Ovary (tissue), 9 donors: ENCODE results near the gene GRM8. TPM values are rescaled to one million over a fixed set of nuclear protein-coding genes. Genes with fewer than 3 reads are reported as not detected.
A peak's percentile ranks its signal among the peaks of the same experiment; 100 is the strongest.

Experiments used
- DNase-seq, 5 donors: peaks; one replicate each; pipeline ENCODE4 v3.0.0-alpha.2; 2019 to 2020
- H3K27ac ChIP-seq, 2 donors: fragments of 200-600 bp; one replicate each; pipeline versions ENCODE4 v1.5.1 to v1.8.0; 2019 to 2022
- H3K27me3 ChIP-seq: fragments of 200-600 bp; one replicate; pipeline ENCODE4 v1.8.0; 2022
- H3K36me3 ChIP-seq: fragments of 200-600 bp; sonication (generic); one replicate; pipeline ENCODE4 v1.5.1; 2019
- H3K4me1 ChIP-seq: one replicate; pipeline ENCODE4 v1.8.1; 2013; ENCODE audit warnings: mild to moderate bottlenecking, moderate library complexity; ENCODE audit not compliant: insufficient read depth
- H3K4me3 ChIP-seq: fragments of 200-600 bp; sonication (generic); one replicate; pipeline ENCODE4 v1.5.1; 2017
- H3K9me3 ChIP-seq, 2 donors: fragments of 200-600 bp in 1 of 2; sonication (generic) in 1 of 2; one replicate each; pipeline versions ENCODE4 v1.5.1 to v1.8.1; 2013 to 2019; ENCODE audit warnings: mild to moderate bottlenecking in 1 of 2, moderate library complexity in 1 of 2
- CTCF ChIP-seq, 3 donors: fragments of 450-650 bp in 2 of 3; fragments of 200-600 bp in 1 of 3; IDR thresholded peaks; one replicate each; pipeline versions ENCODE4 v1.5.1 to v1.8.0; 2016 to 2022; ENCODE audit warnings: antibody characterized with exemption in 3 of 3, mild to moderate bottlenecking in 1 of 3
- EP300 ChIP-seq: sonication (generic); formaldehyde crosslinking; IDR thresholded peaks from one replicate; pipeline ENCODE4 v1.6.1; 2017; ENCODE audit warnings: antibody characterized with exemption
- POLR2A ChIP-seq: fragments of 450-650 bp; IDR thresholded peaks from one replicate; pipeline ENCODE4 v1.6.1; 2017; ENCODE audit warnings: antibody characterized with exemption, mild to moderate bottlenecking, moderate library complexity
- WGBS, 3 donors: extraction: QIAGEN DNeasy Blood & Tissue Kit in 1 of 3; methylation state at CpG; one replicate each; pipeline versions ENCODE4 v1.1.5 to v1.1.7; 2013 to 2017; 5-methylcytosine and 5-hydroxymethylcytosine counted together
- intact Hi-C, 4 donors: fragments of 100-400 bp; cut with DNase I; formaldehyde crosslinking; loops; one replicate each; pipeline versions ENCODE4 v1.11.0 to v1.15.1; 2022 to 2023
- polyA plus RNA-seq, 2 donors: library from polyadenylated mRNA; stranded (reverse); fragments of 200-250 nt in 1 of 2; fragments of 350-450 nt in 1 of 2; fragmentation: Illumina TruSeq in 1 of 2; extraction: RNeasy Lipid Tissue Mini Kit (QIAGEN cat#74804) in 1 of 2; gene quantifications; one replicate each; pipeline ENCODE4 v1.2.3, GENCODE V29; 2013 to 2014
- total RNA-seq, 7 donors: library from RNA; depleted of rRNA in 2 of 7; stranded (reverse); fragments of >200 nt in 2 of 7; fragmentation: NEBNext Ultra II Directional in 3 of 7; extraction: Animal tissue kit (Norgen Biotek cat#: 25700) in 3 of 7; gene quantifications; one replicate each; pipeline versions ENCODE4 v1.1.0 to v1.2.4, GENCODE V29; 2016 to 2023
- donor health status: DM: no; HTN: no; CAD: no; lungs with moderate emphysema.
- donor health status: DM: no; HTN: no; CAD: no.
- donor health status: Bipolar disorder and iron deficiency.
- donor health status: DM: yes; HTN: yes; CAD: no.
- donor health status: DM: no; HTN: no; CAD: no.
- donor health status: DM: yes; HTN: yes; CAD: no.

Gene GRM8
- total and polyA plus RNA-seq, 9 donors: 0.38 to 4.0 (median 1.0) TPM; not detected in 1

DNA sequence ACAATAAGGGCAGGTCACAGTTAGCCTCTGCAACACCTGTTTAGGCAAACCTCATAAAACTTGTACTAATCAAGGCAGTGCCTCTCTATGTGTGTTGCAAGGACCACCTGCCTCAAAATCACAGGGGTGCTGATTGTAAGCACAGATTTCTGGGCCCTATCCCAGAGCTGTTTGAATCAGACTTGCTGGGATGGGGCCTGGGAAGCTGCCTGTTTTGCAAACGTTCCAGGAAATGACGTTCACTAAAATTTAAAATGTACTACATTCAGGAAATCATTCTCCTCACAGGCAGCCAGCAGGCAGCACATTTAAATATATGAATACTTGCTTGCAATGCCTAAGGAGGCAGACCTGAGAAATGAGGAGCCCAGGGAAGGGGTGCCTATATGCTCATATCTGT, 4.3 kb upstream of the GRM8 start:
- H3K9me3 ChIP-seq: no peaks in the 10 kb centered on the region
- no peak overlapping the region for H3K4me3 ChIP-seq
- DNase-seq: no peak
- intact Hi-C loops: no loop called here
- H3K27ac ChIP-seq: no peak overlapping the region
- peaks cover 3% of the 10 kb centered on the region for H3K4me1 ChIP-seq
- TF ChIP-seq CTCF (IDR thresholded peaks at IDR 0.05): no peak
- no peak for TF ChIP-seq POLR2A
- TF ChIP-seq EP300: no peak
- H3K36me3 ChIP-seq: no peaks in the 10 kb centered on the region
- no peaks in the 10 kb centered on the region for H3K27me3 ChIP-seq
- WGBS, 3 donors: 15 to 27% (median 18%) methylated on average over 2 of the region's 2 CpGs

DNA sequence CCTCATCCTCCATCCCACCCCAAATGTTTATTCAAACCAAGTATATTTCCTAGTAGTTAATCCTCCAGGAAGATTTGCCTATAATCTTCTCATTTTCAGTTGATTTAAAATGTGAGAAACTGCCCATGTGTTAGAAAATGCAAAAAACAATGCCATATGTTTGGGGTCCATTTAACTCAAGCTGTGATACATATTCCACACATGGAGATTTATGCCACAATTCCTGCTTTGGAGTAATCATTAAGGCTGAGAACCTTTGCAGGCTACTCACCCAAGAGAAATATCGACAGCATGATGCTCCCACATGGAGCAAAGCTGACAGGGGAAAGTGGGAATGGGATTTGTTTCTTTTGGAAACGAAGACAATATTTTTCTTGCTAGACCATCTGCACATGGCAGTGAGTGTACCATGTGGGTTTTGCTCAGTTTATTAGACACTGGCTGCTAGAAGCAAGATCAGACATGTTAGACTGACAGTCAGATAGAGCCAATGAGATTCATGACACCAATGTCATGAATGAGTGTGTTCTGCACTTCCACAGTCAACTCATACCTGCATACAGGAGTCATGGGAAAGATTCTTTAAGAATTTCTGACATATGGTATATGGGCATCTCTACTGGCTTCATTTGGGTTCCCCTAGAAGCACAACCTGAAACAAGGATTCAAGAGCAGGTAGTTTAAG, 3.4 kb upstream of the GRM8 start:
- TF ChIP-seq CTCF (IDR thresholded peaks at IDR 0.05) (no peak), POLR2A (no peak), EP300 (no peak)
- Histone ChIP-seq H3K4me3 (no peak overlapping the region), H3K27me3 (no peaks in the 10 kb centered on the region), H3K27ac (no peak overlapping the region), H3K4me1 (peaks cover 7% of the 10 kb centered on the region), H3K36me3 (no peaks in the 10 kb centered on the region), H3K9me3 (no peaks in the 10 kb centered on the region)
- DNase-seq: no peak
- intact Hi-C loops: no loop called here
- 69 to 78% (median 71%) methylated on average over 2 of the region's 2 CpGs for WGBS, 3 donors

GRCh38 chr7:127254163-127254684, 1.5 kb upstream of the GRM8 start:
- Histone ChIP-seq H3K9me3 (no peaks in the 10 kb centered on the region), H3K36me3 (no peaks in the 10 kb centered on the region), H3K4me1 (peaks cover 7% of the 10 kb centered on the region), H3K27me3 (no peaks in the 10 kb centered on the region), H3K27ac (no peak overlapping the region), H3K4me3 (no peak overlapping the region)
- TF ChIP-seq EP300: no peak
- TF ChIP-seq CTCF (IDR thresholded peaks at IDR 0.05): no peak
- no peak for TF ChIP-seq POLR2A
- no peak for DNase-seq
- intact Hi-C loops: no loop called here
- WGBS, 3 donors: 15 to 18% (median 17%) methylated on average over 11 of the region's 11 CpGs

GRCh38 chr7:127253281-127254162, 781 bp upstream of the GRM8 start:
- Histone ChIP-seq H3K27me3 (no peaks in the 10 kb centered on the region), H3K36me3 (no peaks in the 10 kb centered on the region), H3K27ac (no peak overlapping the region), H3K4me1 (peaks cover 7% of the 10 kb centered on the region), H3K4me3 (peak overlapping the region; percentile 67), H3K9me3 (no peaks in the 10 kb centered on the region)
- WGBS, 3 donors: 0 to 1% (median 1%) methylated on average over 69 to 84 of the region's 84 CpGs
- intact Hi-C loops: no loop called here
- no peak for TF ChIP-seq EP300
- peak; percentile 53 to 64 (median 59) for TF ChIP-seq CTCF (IDR thresholded peaks at IDR 0.05)
- peak; percentile 22 to 75 (median 53) for DNase-seq
